ENCODE measurements around the gene LEFTY2. TPM values are rescaled to one million over a fixed set of nuclear protein-coding genes. Genes with fewer than 3 reads are reported as not detected.

Gene LEFTY2
- total and polyA plus RNA-seq, 9 of the 15 experiments (the other 6 are each of a cell fraction or from before 2014, with no cell fraction given) = 0.04 to 0.14 TPM; not detected in 7

GRCh38 chr1:225914391-225914790 lies 26.6 kb downstream of the LEFTY2 start:
- Histone ChIP-seq H3K36me3 (ENCODE audit: control insufficient read depth, insufficient read depth, low read length) (peaks cover 23% of the 10 kb centered on the region; the same call in 2 of the 3 replicates), H3K9me3 (replicated peaks; ENCODE audit: control insufficient read depth, insufficient read depth, low read depth, low read length) (no peaks in the 10 kb centered on the region), H3K9me1 (ENCODE audit: control insufficient read depth, insufficient read depth, low read length) (no peaks in the 10 kb centered on the region), H3K27me3 (ENCODE audit: control insufficient read depth in 2 of 2, insufficient read depth in 2 of 2, low read length in 2 of 2) (no peaks in the 10 kb centered on the region), H4K20me1 (replicated peaks; ENCODE audit: control insufficient read depth, insufficient read depth, low read length) (no peaks in the 10 kb centered on the region), H3K4me1 (replicated peaks in 1 of 2; ENCODE audit: control insufficient read depth in 2 of 2, insufficient read depth in 2 of 2, low read length in 2 of 2) (peaks cover 0 to 12% of the 10 kb centered on the region in 2 experiments; a peak in 2 of 5 replicates), H3K9ac (ENCODE audit: insufficient read depth in 1 of 2, low read depth in 2 of 2, low read length in 2 of 2) (peak overlapping the region in 1 of 2 experiments; percentile 57; a peak in 2 of 4 replicates), H3K4me2 (ENCODE audit: insufficient read depth, low read length) (no peak overlapping the region), H3K4me3 (no peak overlapping the region), H2AFZ (ENCODE audit: low read depth, low read length) (no peak overlapping the region), H3K79me2 (ENCODE audit: control insufficient read depth, insufficient read depth, low read length) (no peaks in the 10 kb centered on the region), H3K27ac (ENCODE audit: extremely low read depth, low read depth, low read length) (no peak overlapping the region)
- WGBS (ENCODE audit: insufficient coverage, low coverage, missing lambda C conversion rate) = 75% methylated on average over 6 of the region's 6 CpGs
- DNase-seq (ENCODE audit: extremely low read depth in 1 of 4, low spot score in 3 of 4) = no peak
- no peak for ATAC-seq
- in situ Hi-C loops (cut with MboI) (no loop called here), intact Hi-C loops (cut with micrococcal nuclease) (no loop called here)
- CTCF ChIA-PET (ENCODE audit: low intra/inter-chr PET ratio) = no interaction called here
- FAIRE-seq = no peak
- no peak for TF ChIP-seq ETS2 (tag; IDR thresholded peaks at IDR 0.05; ENCODE audit: borderline replicate concordance, poor library complexity, severe bottlenecking)
- no peak for TF ChIP-seq SRSF1 (IDR thresholded peaks at IDR 0.05; ENCODE audit: low read depth, low read length)
- no peak for TF ChIP-seq ZNF561 (CRISPR knock-in tag; conservative IDR thresholded peaks at IDR 0.05)
- TF ChIP-seq PHTF2 (CRISPR knock-in tag; IDR thresholded peaks at IDR 0.05) = no peak
- TF ChIP-seq TRIM24 (IDR thresholded peaks at IDR 0.05) = no peak
- no peak for TF ChIP-seq ZNF143 (CRISPR knock-in tag; IDR thresholded peaks at IDR 0.05)
- TF ChIP-seq SRSF3 (IDR thresholded peaks at IDR 0.05; ENCODE audit: insufficient read depth, low read length) = no peak
- no peak for TF ChIP-seq U2AF2 (optimal IDR thresholded peaks at IDR 0.05; ENCODE audit: low read depth, low read length)
- TF ChIP-seq SP1 (CRISPR knock-in tag; IDR thresholded peaks at IDR 0.05) = no peak
- no peak for TF ChIP-seq CHCHD3 (CRISPR knock-in tag; IDR thresholded peaks at IDR 0.05)
- no peak for TF ChIP-seq ZNF354B (CRISPR knock-in tag; IDR thresholded peaks at IDR 0.05)
- TF ChIP-seq NFE2 (IDR thresholded peaks at IDR 0.05; ENCODE audit: low read depth) = no peak
- TF ChIP-seq ZNF197 (CRISPR knock-in tag; IDR thresholded peaks at IDR 0.05; ENCODE audit: low read depth) = no peak
- no peak for TF ChIP-seq RB1 (IDR thresholded peaks at IDR 0.05; ENCODE audit: low read depth)
- no peak for TF ChIP-seq MITF (IDR thresholded peaks at IDR 0.05)
- TF ChIP-seq PRMT5 (CRISPR knock-in tag; IDR thresholded peaks at IDR 0.05) = no peak
- TF ChIP-seq, protein P1, sequence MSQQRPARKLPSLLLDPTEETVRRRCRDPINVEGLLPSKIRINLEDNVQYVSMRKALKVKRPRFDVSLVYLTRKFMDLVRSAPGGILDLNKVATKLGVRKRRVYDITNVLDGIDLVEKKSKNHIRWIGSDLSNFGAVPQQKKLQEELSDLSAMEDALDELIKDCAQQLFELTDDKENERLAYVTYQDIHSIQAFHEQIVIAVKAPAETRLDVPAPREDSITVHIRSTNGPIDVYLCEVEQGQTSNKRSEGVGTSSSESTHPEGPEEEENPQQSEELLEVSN (IDR thresholded peaks at IDR 0.05; ENCODE audit: borderline replicate concordance in 1 of 2, extremely low read depth in 1 of 2, insufficient read depth in 1 of 2, insufficient read length in 1 of 2, low read depth in 1 of 2, low read length in 1 of 2, poor library complexity in 1 of 2, severe bottlenecking in 1 of 2) = no peak
- TF ChIP-seq CEBPB (tag; IDR thresholded peaks at IDR 0.05) = no peak
- TF ChIP-seq, protein P2, sequence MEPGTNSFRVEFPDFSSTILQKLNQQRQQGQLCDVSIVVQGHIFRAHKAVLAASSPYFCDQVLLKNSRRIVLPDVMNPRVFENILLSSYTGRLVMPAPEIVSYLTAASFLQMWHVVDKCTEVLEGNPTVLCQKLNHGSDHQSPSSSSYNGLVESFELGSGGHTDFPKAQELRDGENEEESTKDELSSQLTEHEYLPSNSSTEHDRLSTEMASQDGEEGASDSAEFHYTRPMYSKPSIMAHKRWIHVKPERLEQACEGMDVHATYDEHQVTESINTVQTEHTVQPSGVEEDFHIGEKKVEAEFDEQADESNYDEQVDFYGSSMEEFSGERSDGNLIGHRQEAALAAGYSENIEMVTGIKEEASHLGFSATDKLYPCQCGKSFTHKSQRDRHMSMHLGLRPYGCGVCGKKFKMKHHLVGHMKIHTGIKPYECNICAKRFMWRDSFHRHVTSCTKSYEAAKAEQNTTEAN (CRISPR knock-in tag; IDR thresholded peaks at IDR 0.05) = no peak
- POLR2A ChIA-PET = interaction anchor here (0.7 to 1.3 kb wide), 6 partner anchors 8 to 569 kb away, joined by 3 read pairs; no protein-coding TSS in a partner anchor
- BruUV-seq (replicated peaks) = no TSS peak
